H9 (cell line): Measurements from ENCODE around the gene PADI4. TPM values are rescaled to one million over a fixed set of nuclear protein-coding genes. Genes with fewer than 3 reads are reported as not detected.

Source experiments
- DNase-seq: peaks from one replicate; pipeline ENCODE4 v3.0.0-alpha.2; 2017
- H2AFZ ChIP-seq: one replicate; pipeline ENCODE4 v1.6.1; 2013; ENCODE audit warnings: mild to moderate bottlenecking, low read length, control low read depth, moderate library complexity
- H2AK5ac ChIP-seq: 2 replicates; pipeline ENCODE4 v1.6.1; 2013; ENCODE audit warnings: low read length, control low read depth, mixed read lengths; ENCODE audit not compliant: insufficient read length
- H2BK120ac ChIP-seq: one replicate; pipeline ENCODE4 v1.6.1; 2013; ENCODE audit warnings: low read depth, mild to moderate bottlenecking, low read length, control low read depth, inconsistent platforms; ENCODE audit not compliant: poor library complexity, severe bottlenecking
- H2BK12ac ChIP-seq: 2 replicates; pipeline ENCODE4 v1.6.1; 2013; ENCODE audit warnings: low read length, control low read depth, mixed read lengths, low read depth; ENCODE audit not compliant: insufficient read length
- H2BK15ac ChIP-seq: 2 replicates; pipeline ENCODE4 v1.6.1; 2013; ENCODE audit warnings: low read depth, low read length, control low read depth
- H2BK20ac ChIP-seq: one replicate; pipeline ENCODE4 v1.6.1; 2013; ENCODE audit warnings: low read depth, mild to moderate bottlenecking, low read length, control low read depth, inconsistent platforms; ENCODE audit not compliant: poor library complexity, severe bottlenecking
- H2BK5ac ChIP-seq: 2 replicates; pipeline ENCODE4 v1.6.1; 2013; ENCODE audit warnings: low read length, control low read depth, mixed read lengths; ENCODE audit not compliant: insufficient read length
- H3K14ac ChIP-seq: 2 replicates; pipeline ENCODE4 v1.6.1; 2013; ENCODE audit warnings: low read length, control low read depth; ENCODE audit not compliant: insufficient read depth
- H3K18ac ChIP-seq: 2 replicates; pipeline ENCODE4 v1.6.1; 2013; ENCODE audit warnings: low read depth, mild to moderate bottlenecking, mixed read lengths, low read length, control low read depth; ENCODE audit not compliant: insufficient read length
- H3K23ac ChIP-seq: 2 replicates; pipeline ENCODE4 v1.6.1; 2013; ENCODE audit warnings: low read length, control low read depth, mixed read lengths, low read depth; ENCODE audit not compliant: insufficient read length
- H3K23me2 ChIP-seq: 2 replicates; pipeline ENCODE4 v1.6.1; 2013; ENCODE audit warnings: low read depth, mild to moderate bottlenecking, mixed read lengths, low read length, control low read depth; ENCODE audit not compliant: insufficient read length, poor library complexity, severe bottlenecking
- H3K27ac ChIP-seq: 2 replicates; pipeline ENCODE4 v1.5.1; 2013; ENCODE audit warnings: low read length, control low read depth, mixed read lengths, low read depth; ENCODE audit not compliant: insufficient read length
- H3K27me3 ChIP-seq: 2 replicates; pipeline ENCODE4 v1.6.1; 2013; ENCODE audit warnings: low read length, control low read depth, inconsistent platforms; ENCODE audit not compliant: insufficient read depth
- H3K4ac ChIP-seq: 2 replicates; pipeline ENCODE4 v1.6.1; 2013; ENCODE audit warnings: low read depth, mild to moderate bottlenecking, control low read depth, inconsistent platforms, low read length, moderate library complexity
- H3K4me1 ChIP-seq: 2 replicates; pipeline ENCODE4 v1.6.1; 2013; ENCODE audit warnings: low read length, control low read depth, inconsistent platforms; ENCODE audit not compliant: insufficient read depth
- H3K4me2 ChIP-seq: 2 replicates; pipeline ENCODE4 v1.6.1; 2013; ENCODE audit warnings: low read length, control low read depth, mixed read lengths; ENCODE audit not compliant: insufficient read length, insufficient read depth
- H3K56ac ChIP-seq: 2 replicates; pipeline ENCODE4 v1.6.1; 2013; ENCODE audit warnings: low read depth, mild to moderate bottlenecking, mixed read lengths, low read length, control low read depth; ENCODE audit not compliant: insufficient read length
- H3K79me1 ChIP-seq: 2 replicates; pipeline ENCODE4 v1.6.1; 2013; ENCODE audit warnings: low read depth, mild to moderate bottlenecking, moderate library complexity, low read length, control low read depth, inconsistent platforms; ENCODE audit not compliant: insufficient read depth, poor library complexity, severe bottlenecking
- H3K79me2 ChIP-seq: 2 replicates; pipeline ENCODE4 v1.6.1; 2013; ENCODE audit warnings: low read length, control low read depth, inconsistent platforms; ENCODE audit not compliant: insufficient read depth
- H3K9ac ChIP-seq: 2 replicates; pipeline ENCODE4 v1.6.1; 2013; ENCODE audit warnings: low read length, control low read depth, mixed read lengths; ENCODE audit not compliant: insufficient read length; ENCODE audit errors: extremely low read depth
- H3K9me3 ChIP-seq: one replicate; pipeline ENCODE4 v1.6.1; 2013; ENCODE audit warnings: low read depth, low read length, inconsistent platforms; ENCODE audit not compliant: control insufficient read depth
- H3T11ph ChIP-seq: one replicate; pipeline ENCODE4 v1.6.1; 2013; ENCODE audit warnings: mild to moderate bottlenecking, low read length, control low read depth, inconsistent platforms
- H4K20me1 ChIP-seq: one replicate; pipeline ENCODE4 v1.6.1; 2013; ENCODE audit not compliant: control insufficient read depth, insufficient read length, insufficient read depth
- H4K5ac ChIP-seq: 2 replicates; pipeline ENCODE4 v1.6.1; 2013; ENCODE audit warnings: low read depth, mild to moderate bottlenecking, mixed read lengths, low read length, control low read depth; ENCODE audit not compliant: insufficient read length
- H4K8ac ChIP-seq: replicated peaks from 2 replicates; pipeline ENCODE4 v1.6.1; 2013; ENCODE audit warnings: low read length, control low read depth, mixed read lengths, low read depth; ENCODE audit not compliant: insufficient read length
- H4K91ac ChIP-seq: 2 replicates; pipeline ENCODE4 v1.6.1; 2013; ENCODE audit warnings: low read depth, mild to moderate bottlenecking, moderate library complexity, mixed read lengths, low read length, control low read depth; ENCODE audit not compliant: insufficient read length
- H3K27ac Mint-ChIP-seq, 3 experiments: 2 replicates in 2 of 3; 3 replicates in 1 of 3; pipeline ENCODE4 v1.8.0; 2020 to 2021; ENCODE audit warnings: mixed read lengths in 3 of 3, mild to moderate bottlenecking in 1 of 3, moderate library complexity in 1 of 3
- H3K27me3 Mint-ChIP-seq: 2 replicates; pipeline ENCODE4 v1.8.0; 2021; ENCODE audit warnings: low read depth, mild to moderate bottlenecking, moderate library complexity, mixed read lengths
- H3K36me3 Mint-ChIP-seq, 3 experiments: 2 replicates in 2 of 3; 3 replicates in 1 of 3; pipeline ENCODE4 v1.8.0; 2020 to 2021; ENCODE audit warnings: low read depth in 3 of 3, mixed read lengths in 3 of 3; ENCODE audit not compliant: insufficient read depth in 1 of 3
- H3K4me1 Mint-ChIP-seq, 2 experiments: 2 replicates each; pipeline ENCODE4 v1.8.0; 2020; ENCODE audit warnings: mixed read lengths in 2 of 2
- H3K4me3 Mint-ChIP-seq, 2 experiments: 2 replicates in 1 of 2; 3 replicates in 1 of 2; pipeline ENCODE4 v1.8.0; 2020 to 2021; ENCODE audit warnings: mild to moderate bottlenecking in 2 of 2, mixed read lengths in 2 of 2, moderate library complexity in 1 of 2
- H3K9me3 Mint-ChIP-seq, 2 experiments: 2 replicates in 1 of 2; 3 replicates in 1 of 2; pipeline ENCODE4 v1.8.0; 2020; ENCODE audit warnings: mild to moderate bottlenecking in 2 of 2, mixed read lengths in 2 of 2, moderate library complexity in 1 of 2
- CTCF ChIP-seq: fragments of 200-600 bp; sonication (generic); conservative IDR thresholded peaks from 3 replicates; pipeline ENCODE4 v1.8.0; 2021; ENCODE audit warnings: antibody characterized with exemption, mild to moderate bottlenecking
- WGBS: extraction: QIAGEN DNeasy Blood & Tissue Kit; methylation state at CpG from one replicate; pipeline ENCODE4 v1.1.7; 2013; ENCODE audit warnings: missing lambda C conversion rate, low lambda C conversion rate, mixed read lengths; ENCODE audit not compliant: insufficient read length; ENCODE audit errors: extremely low coverage; 5-methylcytosine and 5-hydroxymethylcytosine counted together
- total RNA-seq: library from RNA; stranded (reverse); gene quantifications from 2 replicates; pipeline ENCODE4 v1.2.1, GENCODE V29; 2021

PADI4 gene
- total RNA-seq, 1 experiment from 2014 or later = 0.13 TPM

GRCh38 chr1:17258758-17259130, 49.3 kb upstream of the PADI4 start:
- H2BK20ac ChIP-seq = no peak overlapping the region
- H3K27me3 Mint-ChIP-seq = no peaks in the 10 kb centered on the region
- no peaks in the 10 kb centered on the region for H4K20me1 ChIP-seq
- H2BK15ac ChIP-seq = no peak overlapping the region
- H3K9me3 Mint-ChIP-seq = peaks cover 4 to 5% of the 10 kb centered on the region in 2 experiments; a peak in 4 of 5 replicates
- H3K23me2 ChIP-seq = no peaks in the 10 kb centered on the region
- H3K23ac ChIP-seq = no peak overlapping the region
- H2BK5ac ChIP-seq = no peak overlapping the region
- peaks cover 0 to 2% of the 10 kb centered on the region in 2 experiments; a peak in 1 of 4 replicates for H3K4me1 Mint-ChIP-seq
- peaks cover 0 to 5% (median 0%) of the 10 kb centered on the region in 3 experiments; a peak in 2 of 7 replicates for H3K36me3 Mint-ChIP-seq
- H3K4me2 ChIP-seq = no peak overlapping the region
- no peak overlapping the region for H4K8ac ChIP-seq
- H3K14ac ChIP-seq = no peak overlapping the region
- H4K91ac ChIP-seq = no peak overlapping the region
- no peak overlapping the region for H3K4me3 Mint-ChIP-seq
- no CpG with 5 or more reads among the region's 6 CpGs for WGBS
- no peak overlapping the region for H3K56ac ChIP-seq
- no peak overlapping the region for H3K4ac ChIP-seq
- no peak overlapping the region for H2BK120ac ChIP-seq
- H2BK12ac ChIP-seq = no peak overlapping the region
- H3K27ac ChIP-seq = no peak overlapping the region
- no peak for DNase-seq
- no peaks in the 10 kb centered on the region for H3K79me2 ChIP-seq
- no peak overlapping the region for H3K18ac ChIP-seq
- no peaks in the 10 kb centered on the region for H3K4me1 ChIP-seq
- H2AK5ac ChIP-seq = no peak overlapping the region
- H4K5ac ChIP-seq = no peak overlapping the region
- no peaks in the 10 kb centered on the region for H3K9me3 ChIP-seq
- no peaks in the 10 kb centered on the region for H3K27me3 ChIP-seq
- H3T11ph ChIP-seq = no peak overlapping the region
- no peaks in the 10 kb centered on the region for H3K79me1 ChIP-seq
- no peak overlapping the region for H2AFZ ChIP-seq
- no peak overlapping the region for H3K9ac ChIP-seq
- TF ChIP-seq CTCF = no peak
- 0 out of 7 replicates have a peak overlapping the region, but pooled peaks of 1 of the 3 experiments have one; percentile 66 for H3K27ac Mint-ChIP-seq
